ENCODE data around the gene NF1. TPM values are rescaled to one million over a fixed set of nuclear protein-coding genes. Genes with fewer than 3 reads are reported as not detected.
"Not testable (repeated sequence)": the region's sequence is repeated elsewhere in the genome, so short reads cannot be mapped to it uniquely, and the experiment has no call there.

NF1 gene
- total RNA-seq = 10 to 100 TPM; 22.6 to 25.5 TPM

- peak; percentile 90 for DNase-seq
- Mint-ChIP-seq H3K4me1 (peaks cover 14% of the 10 kb centered on the region), H3K36me3 (ENCODE audit: low read depth) (peaks cover 2% of the 10 kb centered on the region), H3K9me3 (no peaks in the 10 kb centered on the region), H3K27ac (peak within 1 kb of the TSS; percentile 71), H3K27me3 (no peaks in the 10 kb centered on the region), H3K4me3 (peak within 1 kb of the TSS; percentile 92)
- ChIA-PET POLR2A (interaction anchor here (1.1 to 1.3 kb wide), 2 partner anchors 455 to 718 kb away, joined by 3 to 4 read pairs; no protein-coding TSS in a partner anchor), CTCF (no interaction called here)
Observed at GRCh38 chr17:31094600-31095235, at the start of gene NF1. Gene NF1, plus strand, starts transcription at chr17:31094977. Its CDS starts 333 bp downstream, at chr17:31095310.

- CTCF ChIA-PET = interaction anchor here (1.7 kb wide), 1 partner anchor 14 kb away, joined by 4 read pairs; no protein-coding TSS in a partner anchor
- POLR2A ChIA-PET; DNase-seq; H3K4me3 Mint-ChIP-seq; H3K36me3 Mint-ChIP-seq (ENCODE audit: low read depth); H3K27me3 Mint-ChIP-seq; H3K9me3 Mint-ChIP-seq; H3K27ac Mint-ChIP-seq: not testable (repeated sequence)
- peaks cover 11% of the 10 kb centered on the region for H3K4me1 Mint-ChIP-seq
Observed at GRCh38 chr17:31046856-31047425, 47.8 kb upstream of the NF1 start.

- no peak for DNase-seq
- Mint-ChIP-seq H3K27ac (no peak overlapping the region), H3K27me3 (no peaks in the 10 kb centered on the region), H3K4me3 (no peak overlapping the region), H3K36me3 (ENCODE audit: low read depth) (no peaks in the 10 kb centered on the region), H3K9me3 (no peaks in the 10 kb centered on the region), H3K4me1 (peaks cover 20% of the 10 kb centered on the region)
- CTCF ChIA-PET = interaction anchor here (1.7 kb wide), 1 partner anchor 13 kb away, joined by 4 read pairs; no protein-coding TSS in a partner anchor
- POLR2A ChIA-PET = no interaction called here
Observed at GRCh38 chr17:31048142-31048541, 46.6 kb upstream of the NF1 start.

GRCh38 chr17:31048780-31049179, 46.0 kb upstream of the NF1 start:
- DNase-seq = no peak
- Mint-ChIP-seq H3K9me3 (no peaks in the 10 kb centered on the region), H3K4me3 (no peak overlapping the region), H3K36me3 (ENCODE audit: low read depth) (no peaks in the 10 kb centered on the region), H3K27me3 (no peaks in the 10 kb centered on the region), H3K27ac (no peak overlapping the region), H3K4me1 (peaks cover 20% of the 10 kb centered on the region)
- ChIA-PET POLR2A (no interaction called here), CTCF (interaction anchor here (0.6 kb wide), 1 partner anchor 1605 kb away, joined by 3 read pairs; no protein-coding TSS in a partner anchor)

GRCh38 chr17:31050948-31051347, 43.8 kb upstream of the NF1 start:
- H3K27ac Mint-ChIP-seq = no peak overlapping the region
- H3K27me3 Mint-ChIP-seq = no peaks in the 10 kb centered on the region
- H3K36me3 Mint-ChIP-seq (ENCODE audit: low read depth) = no peaks in the 10 kb centered on the region
- H3K4me3 Mint-ChIP-seq = no peak overlapping the region
- POLR2A ChIA-PET = no interaction called here
- no peaks in the 10 kb centered on the region for H3K9me3 Mint-ChIP-seq
- CTCF ChIA-PET = no interaction called here
- H3K4me1 Mint-ChIP-seq = peaks cover 20% of the 10 kb centered on the region
- DNase-seq = no peak

- no peaks in the 10 kb centered on the region for H3K9me3 Mint-ChIP-seq
- H3K27me3 Mint-ChIP-seq = no peaks in the 10 kb centered on the region
- H3K27ac Mint-ChIP-seq = no peak overlapping the region
- no peak overlapping the region for H3K4me3 Mint-ChIP-seq
- peaks cover 20% of the 10 kb centered on the region for H3K4me1 Mint-ChIP-seq
- H3K36me3 Mint-ChIP-seq (ENCODE audit: low read depth) = no peaks in the 10 kb centered on the region
- POLR2A ChIA-PET = no interaction called here
- no peak for DNase-seq
- CTCF ChIA-PET = interaction anchor here (1.1 kb wide), 2 partner anchors 13 to 17 kb away, joined by 3 read pairs; no protein-coding TSS in a partner anchor
Observed at GRCh38 chr17:31051506-31051905, 43.3 kb upstream of the NF1 start.

- no peak overlapping the region for H3K4me3 Mint-ChIP-seq
- peak; percentile 26 for DNase-seq
- H3K9me3 Mint-ChIP-seq = no peaks in the 10 kb centered on the region
- CTCF ChIA-PET = interaction anchor here (1.0 to 1.1 kb wide), 3 partner anchors 13 to 162 kb away, joined by 3 read pairs; no protein-coding TSS in a partner anchor
- no peaks in the 10 kb centered on the region for H3K27me3 Mint-ChIP-seq
- POLR2A ChIA-PET = interaction anchor here (1.0 kb wide), 1 partner anchor 82 kb away, joined by 3 read pairs; the partner anchor contains the start of gene RNF135
- H3K27ac Mint-ChIP-seq = peak overlapping the region; percentile 64
- H3K4me1 Mint-ChIP-seq = peaks cover 20% of the 10 kb centered on the region
- H3K36me3 Mint-ChIP-seq (ENCODE audit: low read depth) = no peaks in the 10 kb centered on the region
Observed at GRCh38 chr17:31052187-31052889, 42.4 kb upstream of the NF1 start.

- no peak overlapping the region for H3K27ac Mint-ChIP-seq
- no peak overlapping the region for H3K4me3 Mint-ChIP-seq
- CTCF ChIA-PET = no interaction called here
- no peaks in the 10 kb centered on the region for H3K36me3 Mint-ChIP-seq (ENCODE audit: low read depth)
- peaks cover 20% of the 10 kb centered on the region for H3K4me1 Mint-ChIP-seq
- no peaks in the 10 kb centered on the region for H3K9me3 Mint-ChIP-seq
- H3K27me3 Mint-ChIP-seq = no peaks in the 10 kb centered on the region
- no peak for DNase-seq
- POLR2A ChIA-PET = interaction anchor here (1.0 kb wide), 1 partner anchor 83 kb away, joined by 3 read pairs; the partner anchor contains the start of gene RNF135
Observed at GRCh38 chr17:31053071-31053470, 41.7 kb upstream of the NF1 start.

- Mint-ChIP-seq H3K36me3 (ENCODE audit: low read depth) (no peaks in the 10 kb centered on the region), H3K27ac (no peak overlapping the region), H3K4me3 (no peak overlapping the region), H3K9me3 (no peaks in the 10 kb centered on the region), H3K27me3 (no peaks in the 10 kb centered on the region), H3K4me1 (peaks cover 20% of the 10 kb centered on the region)
- POLR2A ChIA-PET = no interaction called here
- DNase-seq = no peak
- CTCF ChIA-PET = interaction anchor here (0.6 kb wide), 1 partner anchor 328 kb away, joined by 3 read pairs; no protein-coding TSS in a partner anchor
Observed at GRCh38 chr17:31054761-31055160, 40.0 kb upstream of the NF1 start.

- Mint-ChIP-seq H3K27ac (no peak overlapping the region), H3K36me3 (ENCODE audit: low read depth) (no peaks in the 10 kb centered on the region), H3K9me3 (no peaks in the 10 kb centered on the region), H3K4me3 (no peak overlapping the region), H3K27me3 (no peaks in the 10 kb centered on the region), H3K4me1 (peaks cover 4% of the 10 kb centered on the region)
- DNase-seq = no peak
- ChIA-PET POLR2A (no interaction called here), CTCF (no interaction called here)
Observed at GRCh38 chr17:31058976-31059375, 35.8 kb upstream of the NF1 start.

- Mint-ChIP-seq H3K36me3 (ENCODE audit: low read depth) (no peaks in the 10 kb centered on the region), H3K27ac (no peak overlapping the region), H3K4me3 (no peak overlapping the region), H3K27me3 (no peaks in the 10 kb centered on the region), H3K9me3 (no peaks in the 10 kb centered on the region), H3K4me1 (peaks cover 4% of the 10 kb centered on the region)
- CTCF ChIA-PET = interaction anchor here (0.6 to 1.3 kb wide), 3 partner anchors 13 to 91 kb away, joined by 3 to 4 read pairs (median 3); no protein-coding TSS in a partner anchor
- POLR2A ChIA-PET = no interaction called here
- DNase-seq = no peak
Observed at GRCh38 chr17:31060791-31061550, 33.8 kb upstream of the NF1 start.

GRCh38 chr17:31061678-31062077, 33.1 kb upstream of the NF1 start:
- H3K4me3 Mint-ChIP-seq = no peak overlapping the region
- ChIA-PET CTCF (interaction anchor here (0.6 to 1.3 kb wide), 3 partner anchors 14 to 92 kb away, joined by 3 to 4 read pairs (median 3); no protein-coding TSS in a partner anchor), POLR2A (no interaction called here)
- peaks cover 4% of the 10 kb centered on the region for H3K4me1 Mint-ChIP-seq
- no peaks in the 10 kb centered on the region for H3K27me3 Mint-ChIP-seq
- no peak for DNase-seq
- no peaks in the 10 kb centered on the region for H3K36me3 Mint-ChIP-seq (ENCODE audit: low read depth)
- H3K27ac Mint-ChIP-seq = no peak overlapping the region
- no peaks in the 10 kb centered on the region for H3K9me3 Mint-ChIP-seq
